H9 (cell line): Measurements from ENCODE around the gene SLC1A1. TPM values are rescaled to one million over a fixed set of nuclear protein-coding genes. Genes with fewer than 3 reads are reported as not detected.

ENCODE experiments used
- DNase-seq: peaks from one replicate; pipeline ENCODE4 v3.0.0-alpha.2; 2017
- H2AFZ ChIP-seq: one replicate; pipeline ENCODE4 v1.6.1; 2013; ENCODE audit warnings: mild to moderate bottlenecking, low read length, control low read depth, moderate library complexity
- H2AK5ac ChIP-seq: 2 replicates; pipeline ENCODE4 v1.6.1; 2013; ENCODE audit warnings: low read length, control low read depth, mixed read lengths; ENCODE audit not compliant: insufficient read length
- H2BK120ac ChIP-seq: one replicate; pipeline ENCODE4 v1.6.1; 2013; ENCODE audit warnings: low read depth, mild to moderate bottlenecking, low read length, control low read depth, inconsistent platforms; ENCODE audit not compliant: poor library complexity, severe bottlenecking
- H2BK12ac ChIP-seq: 2 replicates; pipeline ENCODE4 v1.6.1; 2013; ENCODE audit warnings: low read length, control low read depth, mixed read lengths, low read depth; ENCODE audit not compliant: insufficient read length
- H2BK15ac ChIP-seq: 2 replicates; pipeline ENCODE4 v1.6.1; 2013; ENCODE audit warnings: low read depth, low read length, control low read depth
- H2BK20ac ChIP-seq: one replicate; pipeline ENCODE4 v1.6.1; 2013; ENCODE audit warnings: low read depth, mild to moderate bottlenecking, low read length, control low read depth, inconsistent platforms; ENCODE audit not compliant: poor library complexity, severe bottlenecking
- H2BK5ac ChIP-seq: 2 replicates; pipeline ENCODE4 v1.6.1; 2013; ENCODE audit warnings: low read length, control low read depth, mixed read lengths; ENCODE audit not compliant: insufficient read length
- H3K14ac ChIP-seq: 2 replicates; pipeline ENCODE4 v1.6.1; 2013; ENCODE audit warnings: low read length, control low read depth; ENCODE audit not compliant: insufficient read depth
- H3K18ac ChIP-seq: 2 replicates; pipeline ENCODE4 v1.6.1; 2013; ENCODE audit warnings: low read depth, mild to moderate bottlenecking, mixed read lengths, low read length, control low read depth; ENCODE audit not compliant: insufficient read length
- H3K23ac ChIP-seq: 2 replicates; pipeline ENCODE4 v1.6.1; 2013; ENCODE audit warnings: low read length, control low read depth, mixed read lengths, low read depth; ENCODE audit not compliant: insufficient read length
- H3K23me2 ChIP-seq: 2 replicates; pipeline ENCODE4 v1.6.1; 2013; ENCODE audit warnings: low read depth, mild to moderate bottlenecking, mixed read lengths, low read length, control low read depth; ENCODE audit not compliant: insufficient read length, poor library complexity, severe bottlenecking
- H3K27ac ChIP-seq: 2 replicates; pipeline ENCODE4 v1.5.1; 2013; ENCODE audit warnings: low read length, control low read depth, mixed read lengths, low read depth; ENCODE audit not compliant: insufficient read length
- H3K27me3 ChIP-seq: 2 replicates; pipeline ENCODE4 v1.6.1; 2013; ENCODE audit warnings: low read length, control low read depth, inconsistent platforms; ENCODE audit not compliant: insufficient read depth
- H3K4ac ChIP-seq: 2 replicates; pipeline ENCODE4 v1.6.1; 2013; ENCODE audit warnings: low read depth, mild to moderate bottlenecking, control low read depth, inconsistent platforms, low read length, moderate library complexity
- H3K4me1 ChIP-seq: 2 replicates; pipeline ENCODE4 v1.6.1; 2013; ENCODE audit warnings: low read length, control low read depth, inconsistent platforms; ENCODE audit not compliant: insufficient read depth
- H3K4me2 ChIP-seq: 2 replicates; pipeline ENCODE4 v1.6.1; 2013; ENCODE audit warnings: low read length, control low read depth, mixed read lengths; ENCODE audit not compliant: insufficient read length, insufficient read depth
- H3K56ac ChIP-seq: 2 replicates; pipeline ENCODE4 v1.6.1; 2013; ENCODE audit warnings: low read depth, mild to moderate bottlenecking, mixed read lengths, low read length, control low read depth; ENCODE audit not compliant: insufficient read length
- H3K79me1 ChIP-seq: 2 replicates; pipeline ENCODE4 v1.6.1; 2013; ENCODE audit warnings: low read depth, mild to moderate bottlenecking, moderate library complexity, low read length, control low read depth, inconsistent platforms; ENCODE audit not compliant: insufficient read depth, poor library complexity, severe bottlenecking
- H3K79me2 ChIP-seq: 2 replicates; pipeline ENCODE4 v1.6.1; 2013; ENCODE audit warnings: low read length, control low read depth, inconsistent platforms; ENCODE audit not compliant: insufficient read depth
- H3K9ac ChIP-seq: 2 replicates; pipeline ENCODE4 v1.6.1; 2013; ENCODE audit warnings: low read length, control low read depth, mixed read lengths; ENCODE audit not compliant: insufficient read length; ENCODE audit errors: extremely low read depth
- H3K9me3 ChIP-seq: one replicate; pipeline ENCODE4 v1.6.1; 2013; ENCODE audit warnings: low read depth, low read length, inconsistent platforms; ENCODE audit not compliant: control insufficient read depth
- H3T11ph ChIP-seq: one replicate; pipeline ENCODE4 v1.6.1; 2013; ENCODE audit warnings: mild to moderate bottlenecking, low read length, control low read depth, inconsistent platforms
- H4K20me1 ChIP-seq: one replicate; pipeline ENCODE4 v1.6.1; 2013; ENCODE audit not compliant: control insufficient read depth, insufficient read length, insufficient read depth
- H4K5ac ChIP-seq: 2 replicates; pipeline ENCODE4 v1.6.1; 2013; ENCODE audit warnings: low read depth, mild to moderate bottlenecking, mixed read lengths, low read length, control low read depth; ENCODE audit not compliant: insufficient read length
- H4K8ac ChIP-seq: replicated peaks from 2 replicates; pipeline ENCODE4 v1.6.1; 2013; ENCODE audit warnings: low read length, control low read depth, mixed read lengths, low read depth; ENCODE audit not compliant: insufficient read length
- H4K91ac ChIP-seq: 2 replicates; pipeline ENCODE4 v1.6.1; 2013; ENCODE audit warnings: low read depth, mild to moderate bottlenecking, moderate library complexity, mixed read lengths, low read length, control low read depth; ENCODE audit not compliant: insufficient read length
- H3K27ac Mint-ChIP-seq, 3 experiments: 2 replicates in 2 of 3; 3 replicates in 1 of 3; pipeline ENCODE4 v1.8.0; 2020 to 2021; ENCODE audit warnings: mixed read lengths in 3 of 3, mild to moderate bottlenecking in 1 of 3, moderate library complexity in 1 of 3
- H3K27me3 Mint-ChIP-seq: 2 replicates; pipeline ENCODE4 v1.8.0; 2021; ENCODE audit warnings: low read depth, mild to moderate bottlenecking, moderate library complexity, mixed read lengths
- H3K36me3 Mint-ChIP-seq, 3 experiments: 2 replicates in 2 of 3; 3 replicates in 1 of 3; pipeline ENCODE4 v1.8.0; 2020 to 2021; ENCODE audit warnings: low read depth in 3 of 3, mixed read lengths in 3 of 3; ENCODE audit not compliant: insufficient read depth in 1 of 3
- H3K4me1 Mint-ChIP-seq, 2 experiments: 2 replicates each; pipeline ENCODE4 v1.8.0; 2020; ENCODE audit warnings: mixed read lengths in 2 of 2
- H3K4me3 Mint-ChIP-seq, 2 experiments: 2 replicates in 1 of 2; 3 replicates in 1 of 2; pipeline ENCODE4 v1.8.0; 2020 to 2021; ENCODE audit warnings: mild to moderate bottlenecking in 2 of 2, mixed read lengths in 2 of 2, moderate library complexity in 1 of 2
- H3K9me3 Mint-ChIP-seq, 2 experiments: 2 replicates in 1 of 2; 3 replicates in 1 of 2; pipeline ENCODE4 v1.8.0; 2020; ENCODE audit warnings: mild to moderate bottlenecking in 2 of 2, mixed read lengths in 2 of 2, moderate library complexity in 1 of 2
- WGBS: extraction: QIAGEN DNeasy Blood & Tissue Kit; methylation state at CpG from one replicate; pipeline ENCODE4 v1.1.7; 2013; ENCODE audit warnings: missing lambda C conversion rate, low lambda C conversion rate, mixed read lengths; ENCODE audit not compliant: insufficient read length; ENCODE audit errors: extremely low coverage; 5-methylcytosine and 5-hydroxymethylcytosine counted together
- total RNA-seq: library from RNA; stranded (reverse); gene quantifications from 2 replicates; pipeline ENCODE4 v1.2.1, GENCODE V29; 2021
- TF ChIP-seq, protein P1 (sequence below): fragments of 200-600 bp; sonication (generic); conservative IDR thresholded peaks from 3 replicates; pipeline ENCODE4 v1.8.0; 2021; ENCODE audit warnings: antibody characterized with exemption, mild to moderate bottlenecking

SLC1A1 gene
- total RNA-seq, 1 experiment from 2014 or later, result 4.7 TPM

DNA sequence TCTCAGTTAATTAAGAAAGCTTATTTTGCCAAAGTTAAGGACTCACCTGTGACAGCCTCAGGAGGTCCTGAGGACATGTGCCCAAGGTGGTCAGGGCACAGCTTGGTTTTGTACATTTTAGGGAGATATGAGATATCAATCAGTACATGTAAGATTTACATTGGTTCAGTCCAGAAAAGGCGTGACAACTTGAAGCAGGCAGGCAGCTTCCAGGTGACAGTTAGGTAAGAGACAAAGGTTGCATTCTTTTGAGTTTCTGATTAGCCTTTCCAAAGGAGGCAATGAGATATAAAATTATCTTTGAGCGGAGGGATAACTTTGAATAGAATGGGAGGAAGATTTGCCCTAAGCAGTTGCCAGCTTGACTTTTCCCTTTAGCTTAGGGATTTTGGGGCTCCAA, 47.8 kb downstream of the SLC1A1 start:
- no peak overlapping the region for H2BK120ac ChIP-seq
- no peak overlapping the region for H2BK20ac ChIP-seq
- H2BK15ac ChIP-seq, result no peak overlapping the region
- H3K27me3 ChIP-seq, result no peaks in the 10 kb centered on the region
- TF ChIP-seq, protein P1, sequence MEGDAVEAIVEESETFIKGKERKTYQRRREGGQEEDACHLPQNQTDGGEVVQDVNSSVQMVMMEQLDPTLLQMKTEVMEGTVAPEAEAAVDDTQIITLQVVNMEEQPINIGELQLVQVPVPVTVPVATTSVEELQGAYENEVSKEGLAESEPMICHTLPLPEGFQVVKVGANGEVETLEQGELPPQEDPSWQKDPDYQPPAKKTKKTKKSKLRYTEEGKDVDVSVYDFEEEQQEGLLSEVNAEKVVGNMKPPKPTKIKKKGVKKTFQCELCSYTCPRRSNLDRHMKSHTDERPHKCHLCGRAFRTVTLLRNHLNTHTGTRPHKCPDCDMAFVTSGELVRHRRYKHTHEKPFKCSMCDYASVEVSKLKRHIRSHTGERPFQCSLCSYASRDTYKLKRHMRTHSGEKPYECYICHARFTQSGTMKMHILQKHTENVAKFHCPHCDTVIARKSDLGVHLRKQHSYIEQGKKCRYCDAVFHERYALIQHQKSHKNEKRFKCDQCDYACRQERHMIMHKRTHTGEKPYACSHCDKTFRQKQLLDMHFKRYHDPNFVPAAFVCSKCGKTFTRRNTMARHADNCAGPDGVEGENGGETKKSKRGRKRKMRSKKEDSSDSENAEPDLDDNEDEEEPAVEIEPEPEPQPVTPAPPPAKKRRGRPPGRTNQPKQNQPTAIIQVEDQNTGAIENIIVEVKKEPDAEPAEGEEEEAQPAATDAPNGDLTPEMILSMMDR, result no peak
- no peak overlapping the region for H4K5ac ChIP-seq
- no peak overlapping the region for H3K14ac ChIP-seq
- no peaks in the 10 kb centered on the region for H4K20me1 ChIP-seq
- H3K9ac ChIP-seq, result no peak overlapping the region
- no peak overlapping the region for H3T11ph ChIP-seq
- H3K27me3 Mint-ChIP-seq, result peaks cover 2% of the 10 kb centered on the region
- H3K9me3 ChIP-seq, result no peaks in the 10 kb centered on the region
- peaks cover 6 to 7% of the 10 kb centered on the region in 2 experiments; a peak in 4 of 5 replicates for H3K9me3 Mint-ChIP-seq
- peaks cover 2 to 7% (median 7%) of the 10 kb centered on the region in 3 experiments; a peak in 6 of 7 replicates for H3K36me3 Mint-ChIP-seq
- H2AK5ac ChIP-seq, result no peak overlapping the region
- H3K79me1 ChIP-seq, result no peaks in the 10 kb centered on the region
- H3K56ac ChIP-seq, result no peak overlapping the region
- H3K4me2 ChIP-seq, result no peak overlapping the region
- no peak overlapping the region for H4K8ac ChIP-seq
- no peak overlapping the region for H3K27ac ChIP-seq
- no peak overlapping the region for H3K4ac ChIP-seq
- no peak overlapping the region for H2BK12ac ChIP-seq
- no peaks in the 10 kb centered on the region for H3K79me2 ChIP-seq
- no peak overlapping the region for H3K23ac ChIP-seq
- no peaks in the 10 kb centered on the region for H3K23me2 ChIP-seq
- no peak for DNase-seq
- WGBS, result no CpG with 5 or more reads among the region's 2 CpGs
- peaks cover 14 to 16% of the 10 kb centered on the region in 2 experiments for H3K4me1 Mint-ChIP-seq
- H4K91ac ChIP-seq, result no peak overlapping the region
- H2AFZ ChIP-seq, result no peak overlapping the region
- H3K27ac Mint-ChIP-seq, result no peak overlapping the region
- H3K18ac ChIP-seq, result no peak overlapping the region
- H3K4me1 ChIP-seq, result peaks cover 5% of the 10 kb centered on the region; the same call in 1 of the 2 replicates
- no peak overlapping the region for H2BK5ac ChIP-seq
- H3K4me3 Mint-ChIP-seq, result no peak overlapping the region
